HG02763 (cell line): Measurements from ENCODE around the gene PGAM2.
A peak's percentile ranks its signal among the peaks of the same experiment; 100 is the strongest.

Experiments
- ATAC-seq: cut with Tn5 transposase; IDR thresholded peaks from one replicate; pipeline ENCODE4 v1.9.1; 2021; ENCODE audit warnings: mild to moderate bottlenecking, moderate library complexity; ENCODE audit not compliant: unreplicated experiment

The PGAM2 gene

DNA sequence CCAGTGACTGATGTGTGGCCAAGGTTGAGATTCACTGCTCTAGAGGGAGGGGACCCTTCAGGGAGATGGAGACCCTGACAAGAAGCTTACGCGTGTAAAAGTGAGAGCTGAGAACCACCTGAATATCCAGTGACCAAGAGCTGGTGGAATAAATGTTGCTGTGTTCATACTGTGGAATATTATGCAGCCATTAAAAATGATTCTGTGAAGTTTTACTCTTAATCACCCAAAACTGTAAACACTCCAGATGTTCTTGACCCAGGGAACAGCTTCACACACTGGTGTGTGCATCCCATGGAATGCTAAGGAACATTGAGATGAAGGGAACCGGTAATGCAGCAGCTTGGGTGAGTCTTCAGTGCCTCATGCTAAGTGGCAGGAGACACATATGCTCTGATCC lies 21.3 kb upstream of the PGAM2 start:
- no peak for ATAC-seq

DNA sequence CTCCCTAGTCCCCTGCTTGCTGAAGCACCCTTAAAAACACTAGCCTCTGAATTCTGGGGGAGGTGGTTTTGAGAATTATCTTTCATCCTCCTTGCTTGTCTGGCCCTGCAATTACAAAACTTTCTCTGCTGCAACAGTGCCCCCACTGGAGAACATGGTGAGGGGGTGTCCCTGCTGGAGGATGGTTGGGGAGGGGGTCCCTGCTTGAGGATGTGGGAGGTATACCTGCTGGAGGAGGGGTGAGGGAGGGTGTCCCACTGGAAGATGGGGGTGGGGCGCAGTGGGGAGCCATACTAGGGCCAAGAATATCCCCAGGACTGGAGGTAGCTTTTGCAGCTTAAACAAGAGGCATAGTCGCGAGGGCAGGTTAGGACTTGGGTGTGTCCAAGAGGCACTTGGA lies 20.2 kb upstream of the PGAM2 start:
- no peak for ATAC-seq

DNA sequence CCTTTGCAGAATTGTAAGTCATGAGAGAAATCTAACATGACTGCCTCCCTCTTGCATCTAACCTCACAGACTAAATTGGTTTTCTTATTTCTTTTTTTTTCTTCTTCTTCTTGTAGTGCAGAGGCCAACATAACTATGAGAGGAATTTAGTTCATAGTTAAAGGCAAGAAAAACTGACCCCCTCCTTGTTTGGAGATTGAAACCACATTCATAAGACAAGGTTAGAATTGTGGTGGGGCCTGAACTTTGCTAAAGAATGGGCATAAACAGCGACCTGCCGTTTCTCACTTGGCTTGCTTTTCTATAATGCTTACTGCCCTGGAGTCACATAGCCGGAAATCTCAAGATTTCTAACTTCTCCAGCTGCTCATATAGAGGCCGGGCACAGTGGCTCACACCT lies 19.3 kb upstream of the PGAM2 start:
- ATAC-seq, result no peak

GRCh38 chr7:44083796-44084195 lies 18.4 kb upstream of the PGAM2 start:
- ATAC-seq, result no peak

DNA sequence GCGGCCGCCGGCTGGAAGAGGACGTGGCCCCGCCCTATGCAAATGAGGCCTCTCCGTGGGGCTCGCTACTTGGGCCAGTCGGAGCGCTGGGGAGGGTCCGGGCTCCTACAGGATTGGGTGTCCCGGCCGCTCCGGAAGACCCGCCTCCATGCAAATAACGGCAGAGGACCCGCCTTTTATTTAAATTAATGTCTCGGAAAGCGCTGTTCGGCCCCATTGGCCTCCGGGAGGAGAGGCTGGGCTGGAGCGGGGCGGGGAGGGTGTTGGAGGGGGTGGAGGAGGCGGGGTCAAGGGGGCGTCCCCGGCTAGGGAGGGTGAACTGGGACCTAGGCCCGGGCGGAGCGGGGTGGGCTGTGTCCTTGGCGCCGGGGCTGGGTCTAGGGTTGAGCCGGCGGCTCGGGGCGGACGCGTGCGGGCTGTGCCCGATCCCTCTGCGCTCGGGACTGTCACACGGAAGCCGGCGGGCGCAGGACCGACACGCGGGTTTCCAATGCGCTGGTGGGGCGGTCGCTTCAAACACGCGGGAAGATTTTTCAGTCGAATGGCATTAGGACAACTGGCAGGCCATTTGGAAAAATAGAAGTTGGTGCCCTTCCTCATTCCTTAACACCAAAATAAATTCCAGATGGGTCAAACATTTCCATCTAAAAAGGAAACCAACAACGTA lies 17.3 kb upstream of the PGAM2 start:
- ATAC-seq, result peak; percentile 90

- ATAC-seq, result no peak
Measured at GRCh38 chr7:44081266-44081748, 15.9 kb upstream of the PGAM2 start.

GRCh38 chr7:44080686-44081265 lies 15.4 kb upstream of the PGAM2 start:
- no peak for ATAC-seq

GRCh38 chr7:44080118-44080517 lies 14.8 kb upstream of the PGAM2 start:
- no peak for ATAC-seq

DNA sequence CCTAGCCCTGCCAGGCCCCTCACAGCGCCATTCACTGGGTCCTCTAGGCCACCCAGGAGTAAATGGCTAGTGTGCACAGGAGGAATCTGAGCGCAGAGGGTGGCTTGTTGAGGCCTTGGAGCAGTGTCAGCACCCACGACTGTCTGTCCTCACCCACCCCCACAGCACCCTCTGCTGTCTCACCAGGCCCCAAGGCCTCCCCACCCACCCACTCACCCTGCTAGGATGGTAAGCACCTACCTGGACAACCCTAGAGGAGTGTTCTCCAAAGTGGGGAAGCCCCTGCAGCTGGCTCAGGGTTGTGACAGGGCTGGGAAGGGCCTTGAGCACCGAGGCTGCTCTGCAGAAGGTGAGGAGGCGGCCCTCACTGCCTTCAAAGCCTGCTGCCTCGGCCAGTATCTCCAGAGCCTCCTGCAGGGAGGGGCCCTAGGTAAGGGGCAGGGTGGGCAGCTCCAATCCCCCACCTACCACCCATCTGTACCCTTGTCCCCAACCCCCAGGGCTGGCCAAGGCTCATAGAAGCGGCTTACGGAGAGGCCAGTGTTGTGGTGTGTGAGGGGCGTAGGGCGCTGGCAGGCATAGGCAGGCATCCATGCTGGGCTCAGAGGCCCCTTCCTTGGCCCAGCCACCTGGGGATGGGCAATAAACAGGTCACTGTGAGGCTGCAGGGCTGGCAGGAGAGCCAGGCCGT lies 14.1 kb upstream of the PGAM2 start:
- ATAC-seq, result no peak

DNA sequence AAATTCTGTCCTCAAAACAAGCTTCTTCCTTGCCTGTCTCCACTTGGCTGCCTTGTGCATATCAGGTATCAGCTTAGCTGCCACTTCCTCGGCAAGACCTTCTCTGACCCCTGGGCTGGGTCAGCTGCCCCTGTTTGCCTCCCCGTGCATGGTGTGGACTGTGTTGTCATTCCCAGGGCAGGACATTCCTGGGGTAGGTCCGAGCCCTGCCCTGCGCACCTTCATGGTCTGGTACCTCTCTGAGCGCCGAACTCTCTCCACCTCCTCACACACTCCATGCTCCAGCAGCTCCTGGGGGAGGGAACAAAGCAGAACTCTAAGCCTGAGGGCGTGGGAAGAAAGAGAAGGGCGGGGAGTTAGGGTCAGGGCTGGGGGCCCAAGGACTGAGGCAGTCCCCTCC lies 13.2 kb upstream of the PGAM2 start:
- ATAC-seq, result no peak

DNA sequence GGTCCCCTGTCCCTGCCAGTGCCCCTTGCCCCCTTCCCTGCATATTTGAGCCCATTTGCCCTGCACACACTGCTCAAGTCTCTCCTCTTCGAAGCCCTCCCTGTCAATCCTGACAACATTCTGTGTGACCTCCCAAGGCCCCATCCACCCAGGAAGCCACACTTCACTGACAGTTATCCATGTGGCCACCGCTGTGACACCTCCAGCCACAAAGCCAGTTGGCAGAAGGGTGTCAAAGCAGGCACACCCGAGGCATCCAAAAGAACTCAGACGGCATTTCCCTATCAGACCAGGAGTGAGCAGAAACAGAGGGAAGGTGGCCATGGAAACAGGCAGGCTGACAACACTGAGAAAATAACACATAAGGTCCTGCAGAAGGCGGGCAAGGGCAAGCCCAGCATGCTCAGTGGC lies 12.3 kb upstream of the PGAM2 start:
- ATAC-seq, result no peak

- no peak for ATAC-seq
Measured at GRCh38 chr7:44077061-44077460, 11.7 kb upstream of the PGAM2 start.

- no peak for ATAC-seq
Measured at GRCh38 chr7:44076101-44076895, 10.9 kb upstream of the PGAM2 start.

- ATAC-seq, result no peak
Measured at GRCh38 chr7:44075296-44076075, 10.1 kb upstream of the PGAM2 start.

DNA sequence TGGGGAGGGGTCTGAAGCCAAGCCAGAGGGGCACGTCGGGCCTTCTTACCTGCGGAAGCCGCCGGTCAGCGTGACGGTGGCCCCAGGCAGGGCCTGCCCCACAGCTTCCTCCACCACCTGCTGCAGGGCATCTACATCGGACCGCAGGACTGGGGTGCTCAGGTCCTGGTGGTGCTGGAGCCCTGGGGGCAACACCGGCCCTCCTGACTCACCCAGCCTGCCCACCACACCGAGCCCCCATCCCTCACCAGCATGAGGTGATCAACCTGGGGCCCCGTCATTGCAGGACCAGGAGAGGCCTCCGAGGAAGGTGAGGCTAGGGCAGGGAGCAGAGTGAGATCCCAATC lies 9.0 kb upstream of the PGAM2 start:
- no peak for ATAC-seq

DNA sequence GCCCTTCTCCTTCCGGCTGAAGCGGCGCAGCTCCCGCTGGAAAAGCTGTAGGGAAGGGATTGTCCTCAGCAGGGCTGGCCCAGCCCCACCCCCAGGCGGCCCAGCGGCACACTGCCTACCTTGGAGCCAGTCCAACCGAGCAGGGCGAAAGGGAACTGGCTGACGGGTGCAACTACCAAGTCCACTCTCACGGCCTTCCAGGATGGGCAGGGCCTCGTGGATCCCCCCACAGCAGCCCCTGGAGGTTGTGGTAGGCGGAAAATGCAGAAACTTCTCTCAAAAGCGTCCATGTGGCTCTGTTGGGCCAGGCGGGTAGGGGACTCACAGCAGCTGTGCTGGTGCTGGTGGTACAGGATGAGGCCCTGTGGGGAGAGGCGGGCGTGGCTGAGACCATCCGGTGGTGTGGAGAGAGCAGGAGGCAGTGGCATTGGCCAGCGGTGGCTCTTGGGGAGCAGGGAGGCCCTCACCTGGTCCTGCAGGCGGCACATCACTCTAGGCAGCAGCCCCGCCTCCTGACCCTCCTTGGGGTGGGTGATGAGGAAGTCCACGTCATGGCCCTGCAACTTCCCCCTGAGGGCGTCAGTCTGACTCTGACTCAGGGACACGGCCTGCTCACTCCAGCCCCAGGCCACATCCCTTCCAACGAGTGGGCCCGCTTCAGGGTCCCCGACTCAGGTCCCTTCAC lies 8.4 kb upstream of the PGAM2 start:
- no peak for ATAC-seq

DNA sequence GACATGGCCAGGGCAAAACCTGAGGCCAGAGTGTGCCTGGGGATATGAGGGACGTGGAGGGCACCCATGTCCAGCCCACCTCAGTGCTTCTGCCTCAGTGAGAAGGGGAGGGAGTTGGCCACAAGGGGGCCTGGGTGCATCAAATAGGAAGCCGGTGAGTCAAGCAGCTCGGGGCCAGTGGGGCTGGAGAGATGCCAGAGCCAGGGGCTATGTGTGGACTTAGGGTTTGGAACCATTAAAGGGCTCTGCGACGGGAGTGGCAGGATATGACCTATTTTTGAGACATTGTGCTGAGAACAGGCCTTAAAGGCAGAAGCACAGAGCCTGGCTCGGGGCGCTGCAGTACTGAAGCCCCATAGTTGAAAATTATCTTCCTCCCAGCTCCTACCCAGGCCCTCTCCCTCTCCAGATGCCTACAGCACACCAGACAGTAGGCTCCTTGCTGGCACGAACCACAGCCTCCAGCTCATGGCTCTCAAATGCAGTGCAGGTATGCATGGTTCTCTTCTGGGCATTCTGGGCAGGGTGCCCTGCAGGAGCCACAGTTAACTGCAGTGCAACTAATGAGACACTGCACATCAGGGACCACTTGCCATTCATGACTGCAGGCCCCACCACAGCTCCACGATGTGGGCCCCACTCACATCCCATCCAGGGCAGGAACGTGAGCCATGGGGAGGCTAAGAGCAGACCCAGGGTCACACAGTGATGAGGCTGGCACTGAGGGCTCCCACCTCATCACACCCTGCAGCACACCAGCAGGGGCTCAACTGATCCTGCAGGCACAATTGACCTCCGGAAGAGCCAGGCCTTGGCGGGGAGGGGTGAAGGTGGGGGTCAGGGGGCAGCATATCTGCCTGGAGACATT lies 7.2 kb upstream of the PGAM2 start:
- ATAC-seq, result no peak

- ATAC-seq, result no peak
Measured at GRCh38 chr7:44071726-44072363, 6.5 kb upstream of the PGAM2 start.

GRCh38 chr7:44068054-44068453 lies 2.7 kb upstream of the PGAM2 start:
- ATAC-seq, result no peak
